ENCODE data around the gene DAO. TPM values are rescaled to one million over a fixed set of nuclear protein-coding genes. Genes with fewer than 3 reads are reported as not detected.

Gene DAO
- total and polyA plus RNA-seq, 8 donors, result not detected

- intact Hi-C loops (cut with DNase I), result no loop called here
- Histone ChIP-seq H3K4me1 (peaks cover 0 to 8% of the 10 kb centered on the region in 2 donors), H3K27me3 (no peaks in the 10 kb centered on the region), H3K9me3 (no peaks in the 10 kb centered on the region), H3K4me3 (no peak overlapping the region), H3K36me3 (no peaks in the 10 kb centered on the region), H3K27ac (no peak overlapping the region)
- DNase-seq (no peak), ATAC-seq (no peak)
- no peak for TF ChIP-seq CTCF (IDR thresholded peaks at IDR 0.05)
Observed at GRCh38 chr12:108912361-108912760, 32.5 kb downstream of the DAO start.

GRCh38 chr12:108914121-108914531 lies 34.2 kb downstream of the DAO start:
- Histone ChIP-seq H3K27ac (peak overlapping the region in 1 of 2 donors; percentile 10), H3K36me3 (no peaks in the 10 kb centered on the region), H3K4me1 (peaks cover 0 to 8% of the 10 kb centered on the region in 2 donors), H3K4me3 (no peak overlapping the region), H3K9me3 (no peaks in the 10 kb centered on the region), H3K27me3 (no peaks in the 10 kb centered on the region)
- intact Hi-C loops (cut with DNase I), result no loop called here
- DNase-seq (peak in 2 of 4 donors; percentile 49 to 60), ATAC-seq (peak; percentile 43)
- no peak for TF ChIP-seq CTCF (IDR thresholded peaks at IDR 0.05)

- DNase-seq, result no peak
- Histone ChIP-seq H3K9me3 (peaks cover 0 to 2% of the 10 kb centered on the region in 2 donors), H3K4me3 (no peak overlapping the region), H3K27me3 (no peaks in the 10 kb centered on the region), H3K27ac (no peak overlapping the region), H3K36me3 (no peaks in the 10 kb centered on the region), H3K4me1 (peaks cover 0 to 8% of the 10 kb centered on the region in 2 donors)
- intact Hi-C loops (cut with DNase I), result no loop called here
- ATAC-seq, result no peak
- no peak for TF ChIP-seq CTCF (IDR thresholded peaks at IDR 0.05)
Observed at GRCh38 chr12:108915632-108916133, 35.8 kb downstream of the DAO start.

- DNase-seq (no peak), ATAC-seq (no peak)
- peaks cover 0 to 2% of the 10 kb centered on the region in 2 donors for H3K9me3 ChIP-seq
- intact Hi-C loops (cut with DNase I), result no loop called here
- no peak overlapping the region for H3K27ac ChIP-seq
- peaks cover 0 to 8% of the 10 kb centered on the region in 2 donors for H3K4me1 ChIP-seq
- H3K4me3 ChIP-seq, result no peak overlapping the region
- no peaks in the 10 kb centered on the region for H3K27me3 ChIP-seq
- H3K36me3 ChIP-seq, result no peaks in the 10 kb centered on the region
- no peak for TF ChIP-seq CTCF (IDR thresholded peaks at IDR 0.05)
Observed at GRCh38 chr12:108916336-108916735, 36.4 kb downstream of the DAO start.

GRCh38 chr12:108918206-108918605 lies 38.3 kb downstream of the DAO start:
- intact Hi-C loops (cut with DNase I), result no loop called here
- H3K4me1 ChIP-seq, result peaks cover 0 to 8% of the 10 kb centered on the region in 2 donors
- H3K4me3 ChIP-seq, result no peak overlapping the region
- DNase-seq (no peak), ATAC-seq (no peak)
- H3K27me3 ChIP-seq, result no peaks in the 10 kb centered on the region
- H3K36me3 ChIP-seq, result no peaks in the 10 kb centered on the region
- peaks cover 0 to 5% of the 10 kb centered on the region in 2 donors for H3K9me3 ChIP-seq
- no peak for TF ChIP-seq CTCF (IDR thresholded peaks at IDR 0.05)
- no peak overlapping the region for H3K27ac ChIP-seq

Data from left lung (tissue), 10 donors.